GM19395 (cell line): ENCODE data around the gene SRP14.
"Not testable (repeated sequence)": the region's sequence is repeated elsewhere in the genome, so short reads cannot be mapped to it uniquely, and the experiment has no call there.

Experiments used
- ATAC-seq: cut with Tn5 transposase; IDR thresholded peaks from one replicate; pipeline ENCODE4 v1.9.1; 2021; ENCODE audit warnings: mild to moderate bottlenecking, moderate library complexity; ENCODE audit not compliant: unreplicated experiment

The SRP14 gene

DNA sequence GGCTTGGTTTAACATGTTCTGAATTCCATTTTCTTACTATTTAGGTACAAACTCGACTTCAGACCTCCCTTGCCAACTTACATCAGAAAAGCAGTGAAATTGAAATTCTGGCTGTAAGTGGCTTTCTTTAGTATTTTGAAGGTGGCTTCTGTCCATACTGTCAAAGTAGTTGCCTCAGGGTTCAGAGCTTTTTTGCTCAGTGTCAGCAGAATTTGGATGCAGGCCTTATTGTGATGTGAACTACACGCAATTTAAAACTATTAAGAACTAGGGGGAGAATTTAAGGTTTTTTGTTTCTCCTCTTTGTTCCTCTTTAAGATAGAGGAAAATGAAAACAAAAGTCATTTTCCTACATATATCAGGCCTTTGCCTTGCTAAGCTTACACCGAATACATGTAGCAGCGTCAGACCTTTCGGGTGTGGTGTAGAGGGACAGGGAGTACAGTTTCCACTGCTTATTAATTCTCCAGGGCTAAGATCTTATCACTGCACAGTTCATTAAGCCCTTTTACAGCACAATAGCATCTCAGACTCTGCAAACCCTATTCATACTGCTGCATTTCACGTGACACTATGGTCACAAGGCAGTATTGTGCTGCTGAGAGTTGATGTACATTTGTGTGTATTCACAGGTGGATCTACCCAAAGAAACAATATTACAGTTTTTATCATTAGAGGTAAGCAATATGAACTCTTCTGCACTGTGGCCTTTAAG, 6.7 kb downstream of the SRP14 start:
- no peak for ATAC-seq

DNA sequence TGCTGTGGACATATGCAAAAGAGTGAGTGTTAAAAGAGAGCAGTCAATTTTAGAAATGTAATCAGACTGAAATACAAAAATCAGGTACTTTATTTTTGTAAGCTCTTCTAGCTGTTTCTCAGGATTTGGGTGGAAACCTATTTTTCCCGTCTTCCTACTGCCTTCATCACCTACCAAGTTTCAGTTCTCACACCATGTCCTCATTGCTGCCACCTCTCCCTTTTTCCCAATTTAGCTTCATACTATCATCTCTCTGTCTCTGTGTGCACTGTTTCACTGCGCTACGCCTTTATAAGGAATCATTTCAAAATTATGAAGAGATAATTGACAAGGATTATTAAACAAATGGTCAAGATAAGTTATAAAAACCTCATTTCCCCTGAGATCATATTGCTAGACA, 7.7 kb downstream of the SRP14 start:
- no peak for ATAC-seq

DNA sequence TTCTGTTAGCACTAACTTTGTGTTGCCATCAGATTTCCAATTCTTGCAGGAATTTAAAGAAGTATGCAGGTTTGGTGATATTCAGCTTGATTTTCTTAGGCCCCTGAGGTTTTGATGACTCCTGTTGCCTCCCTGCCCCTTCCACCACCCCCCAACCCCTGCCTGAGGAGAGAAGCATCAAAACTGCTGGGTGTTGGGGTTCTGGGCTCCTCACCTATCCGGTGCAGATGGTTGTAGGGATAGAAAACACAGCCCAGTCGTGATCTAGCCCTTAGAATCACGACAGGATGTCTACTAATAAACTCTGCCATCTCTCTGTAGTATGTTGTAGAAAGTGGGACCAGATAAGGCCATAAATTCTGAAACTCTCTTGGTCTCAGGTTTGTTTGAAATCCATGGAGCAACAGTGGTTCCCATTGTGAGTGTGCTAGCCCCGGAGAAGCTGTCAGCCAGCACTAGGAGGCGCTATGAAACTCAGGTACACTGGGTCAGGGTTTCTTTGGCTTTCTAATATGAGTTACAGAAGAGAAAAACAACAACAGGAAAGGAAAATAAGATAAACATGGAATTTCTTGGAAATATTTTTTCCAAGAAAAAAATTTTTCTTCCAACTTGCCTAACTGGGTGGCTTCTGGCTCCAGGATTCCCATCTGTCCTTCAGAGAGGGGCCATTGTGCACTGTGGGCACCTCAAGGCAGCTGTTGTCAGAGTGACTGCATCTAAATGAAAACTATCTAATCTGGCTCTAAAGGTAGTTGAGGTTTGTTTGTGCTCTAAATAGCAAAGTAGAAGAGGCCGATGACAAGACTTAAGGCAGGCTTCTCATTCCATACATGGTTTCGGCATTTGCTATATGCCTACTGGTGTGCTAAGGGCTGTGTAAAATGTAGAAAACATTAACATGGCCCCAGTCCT, 8.7 kb downstream of the SRP14 start:
- no peak for ATAC-seq

DNA sequence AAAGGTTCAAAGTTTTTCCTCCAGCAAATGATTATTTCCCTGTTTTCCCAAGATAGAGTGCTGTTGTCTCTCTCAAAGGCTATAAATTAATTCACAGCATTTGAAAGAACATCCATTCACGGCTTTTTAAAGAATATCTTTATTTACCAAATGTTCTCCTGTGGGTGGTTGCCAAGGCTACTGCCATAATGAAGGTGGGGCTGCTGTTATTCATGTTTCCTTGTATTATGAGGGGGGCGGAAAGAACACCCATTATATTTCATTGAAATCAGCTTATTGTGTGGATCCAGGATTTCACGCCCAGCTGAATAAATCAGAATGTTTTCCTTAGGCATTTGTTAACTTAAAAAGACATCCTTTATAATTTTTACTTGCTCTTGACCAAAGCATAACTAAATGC, 10.1 kb downstream of the SRP14 start:
- no peak for ATAC-seq

DNA sequence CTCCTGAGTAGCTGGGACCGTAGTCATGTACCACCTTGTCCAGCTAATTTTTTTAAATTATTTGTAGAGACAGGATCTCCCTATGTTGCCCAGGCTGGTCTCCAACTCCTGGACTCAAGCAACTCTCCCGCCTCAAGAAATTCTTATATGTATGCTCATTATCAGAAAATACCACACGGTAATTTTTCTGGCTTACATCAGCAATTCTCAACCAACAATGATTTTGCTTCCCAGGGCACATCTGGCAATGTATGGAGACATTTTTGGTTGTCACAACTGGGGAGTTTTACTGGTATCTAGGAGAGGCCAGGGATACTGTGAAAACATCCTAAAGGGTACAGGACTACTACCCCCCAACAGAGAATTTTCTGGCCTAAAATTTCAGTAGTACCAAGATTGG, 10.8 kb downstream of the SRP14 start:
- no peak for ATAC-seq

DNA sequence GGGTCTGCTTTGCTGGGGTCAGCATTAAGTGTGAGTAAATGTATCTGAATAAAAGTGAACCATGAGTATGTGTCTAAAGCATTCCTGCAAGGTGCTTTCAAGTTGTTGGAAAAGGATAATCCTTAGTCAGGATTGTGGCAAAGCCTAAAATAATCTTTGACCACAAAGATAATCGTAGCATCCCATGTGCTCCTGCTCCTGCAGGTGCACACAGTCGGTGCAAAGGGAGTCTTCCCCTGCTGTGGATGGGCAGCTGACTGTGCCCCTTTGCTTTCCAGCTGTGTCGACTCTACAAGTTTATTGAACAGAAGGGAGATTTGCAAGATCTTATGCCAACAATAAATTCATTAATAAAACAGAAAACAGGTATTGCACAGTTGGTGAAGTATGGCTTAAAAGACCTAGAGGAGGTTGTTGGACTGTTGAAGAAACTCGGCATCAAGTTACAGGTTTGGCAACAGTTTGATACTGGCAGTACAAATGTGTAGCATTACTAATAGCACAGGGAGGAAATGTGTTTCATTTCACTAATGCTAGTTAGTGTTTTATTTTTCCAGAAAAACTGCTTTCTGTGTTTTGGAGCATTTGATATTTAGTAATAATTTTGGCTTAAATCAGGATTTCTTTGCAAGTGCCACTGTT, 22.6 kb downstream of the SRP14 start:
- no peak for ATAC-seq

DNA sequence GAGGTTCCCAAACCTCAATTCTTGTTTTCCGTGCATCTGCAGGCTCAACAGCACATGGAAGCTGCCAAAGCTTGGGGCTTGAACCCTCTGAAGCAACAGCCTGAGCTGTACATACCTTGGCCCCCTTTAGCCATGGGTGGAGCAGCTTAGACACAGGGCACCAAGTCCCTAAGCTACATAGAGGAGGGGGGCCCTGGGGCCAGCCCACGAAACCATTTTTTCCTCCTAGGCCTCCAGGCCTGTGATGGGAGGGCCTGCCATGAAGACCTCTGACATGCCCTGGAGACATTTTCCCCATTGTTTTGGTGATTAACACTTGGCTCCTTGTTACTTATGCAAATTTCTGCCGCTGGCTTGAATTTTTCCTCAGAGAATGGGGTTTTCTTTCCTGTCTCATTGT, 24.6 kb downstream of the SRP14 start:
- no peak for ATAC-seq

DNA sequence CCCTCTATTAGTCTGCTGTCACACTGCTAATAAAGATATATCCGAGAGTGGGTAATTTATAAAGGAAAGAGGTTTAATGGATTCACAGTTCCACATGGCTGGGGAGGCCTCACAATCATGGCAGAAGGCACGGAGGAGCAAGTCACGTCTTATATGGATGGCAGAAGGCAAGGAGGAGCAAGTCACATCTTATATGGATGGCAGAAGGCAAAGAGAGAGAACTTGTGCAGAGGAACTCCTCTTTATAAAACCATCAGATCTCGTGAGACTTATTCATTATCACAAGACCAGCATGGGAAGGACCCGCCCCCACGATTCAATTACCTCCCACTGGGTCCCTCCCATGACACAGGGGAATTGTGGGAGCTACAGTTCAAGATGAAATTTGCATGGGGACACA, 25.6 kb downstream of the SRP14 start:
- not testable (repeated sequence) for ATAC-seq

DNA sequence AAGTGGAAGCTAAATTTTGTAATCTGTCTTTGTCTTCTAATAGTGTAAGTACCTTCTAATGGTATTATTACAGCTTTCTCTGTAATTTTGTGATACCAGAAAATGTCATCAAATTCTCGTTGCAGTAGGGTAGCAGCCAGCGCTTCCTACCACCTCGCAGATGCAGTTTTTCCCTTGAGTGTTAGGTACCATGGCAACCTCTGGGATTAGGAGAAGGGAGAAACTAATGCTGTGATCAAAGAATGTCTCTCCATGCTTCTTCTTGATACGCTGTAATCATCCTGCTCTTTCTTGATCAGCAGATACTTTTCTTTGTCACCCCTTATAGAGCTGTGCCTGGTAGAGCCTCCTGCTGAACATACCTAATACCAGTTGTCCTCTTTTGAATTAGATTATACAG, 27.7 kb downstream of the SRP14 start:
- ATAC-seq, result no peak

DNA sequence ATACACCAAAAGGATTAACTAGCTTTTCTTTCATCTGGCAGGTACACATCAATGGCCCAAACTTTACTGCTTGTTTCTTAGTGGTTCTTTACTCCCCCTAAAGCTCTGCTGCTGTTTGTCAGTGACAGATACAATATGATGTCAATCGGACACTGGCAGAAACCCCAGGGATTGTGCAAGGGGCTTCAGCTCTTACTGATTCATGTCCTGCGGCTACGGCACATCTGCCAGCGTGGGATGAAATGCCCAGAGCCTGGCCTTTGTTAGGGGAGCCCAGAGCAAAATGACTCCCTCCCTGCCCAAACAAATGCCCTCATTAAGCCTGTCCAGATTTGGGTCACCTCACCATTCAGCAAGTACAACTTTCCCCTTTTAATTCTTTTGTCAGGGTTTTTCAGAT, 28.3 kb downstream of the SRP14 start:
- ATAC-seq, result no peak

DNA sequence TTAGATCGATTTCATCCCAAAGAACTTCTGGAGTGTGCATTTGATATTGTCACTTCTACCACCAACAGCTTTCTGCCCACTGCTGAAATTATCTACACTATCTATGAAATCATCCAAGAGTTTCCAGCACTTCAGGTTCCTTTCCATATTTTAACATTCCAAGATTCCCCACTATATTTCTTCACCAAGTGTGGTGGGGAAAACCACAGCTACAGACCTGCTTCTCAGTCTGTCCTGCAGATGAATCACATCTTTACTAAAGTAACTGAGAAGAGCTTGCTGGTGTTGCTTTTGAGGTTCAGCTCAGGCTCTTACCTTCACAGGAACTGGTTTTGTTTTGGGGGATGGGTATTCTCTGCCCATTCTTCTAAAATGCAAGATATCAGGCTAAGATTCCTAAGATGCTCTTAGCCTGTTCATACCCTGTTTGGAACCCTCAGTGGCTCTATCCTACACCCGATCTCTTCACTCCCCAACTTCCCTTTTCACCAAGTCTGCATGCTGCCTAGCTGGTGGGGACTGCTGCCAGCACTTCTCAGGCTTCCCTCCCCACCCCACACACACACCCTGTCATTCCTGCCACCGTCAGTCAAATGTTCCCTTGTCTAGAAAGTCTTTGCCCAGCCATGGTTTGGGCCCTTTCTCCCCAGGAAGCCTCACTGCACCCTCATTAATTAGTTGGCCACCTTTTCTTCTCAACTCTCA, 30.8 kb downstream of the SRP14 start:
- no peak for ATAC-seq

DNA sequence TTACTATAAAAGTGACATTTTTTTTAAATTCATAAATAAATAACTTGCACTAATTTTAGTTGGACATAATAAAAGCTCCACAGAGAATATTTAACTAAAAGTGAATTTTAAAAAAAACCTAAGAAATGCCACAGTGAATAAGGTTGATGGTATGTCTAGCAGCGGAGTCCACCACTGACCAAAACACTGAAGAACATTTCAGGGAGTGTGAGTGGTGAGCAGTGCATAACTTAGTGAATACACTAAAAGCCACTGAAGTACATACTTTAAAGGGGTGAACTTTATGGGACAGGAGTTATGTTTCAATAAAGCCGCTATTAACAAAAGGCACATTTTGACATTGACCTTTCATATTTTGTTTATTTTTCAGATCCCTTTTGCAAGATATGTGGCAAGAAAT, 32.3 kb downstream of the SRP14 start:
- no peak for ATAC-seq

DNA sequence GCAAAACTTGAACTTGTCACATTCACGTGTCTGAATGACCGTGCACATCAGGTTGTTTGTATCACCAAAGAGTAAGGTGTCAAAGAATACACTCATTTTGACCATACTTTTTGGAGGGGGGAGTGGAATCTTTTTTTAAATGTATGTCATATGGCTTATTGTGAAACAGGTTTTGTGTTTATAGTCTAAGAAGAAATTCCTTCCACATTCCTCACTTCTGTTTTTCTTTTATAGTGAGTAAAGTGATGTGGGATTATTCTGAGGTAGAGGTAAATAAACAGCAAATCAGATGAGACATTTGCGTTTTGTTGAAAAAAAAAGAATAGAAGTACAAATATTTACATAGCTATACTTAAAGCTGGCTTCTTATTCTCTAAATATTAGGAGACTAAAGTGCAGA, 33.0 kb downstream of the SRP14 start:
- ATAC-seq, result no peak

DNA sequence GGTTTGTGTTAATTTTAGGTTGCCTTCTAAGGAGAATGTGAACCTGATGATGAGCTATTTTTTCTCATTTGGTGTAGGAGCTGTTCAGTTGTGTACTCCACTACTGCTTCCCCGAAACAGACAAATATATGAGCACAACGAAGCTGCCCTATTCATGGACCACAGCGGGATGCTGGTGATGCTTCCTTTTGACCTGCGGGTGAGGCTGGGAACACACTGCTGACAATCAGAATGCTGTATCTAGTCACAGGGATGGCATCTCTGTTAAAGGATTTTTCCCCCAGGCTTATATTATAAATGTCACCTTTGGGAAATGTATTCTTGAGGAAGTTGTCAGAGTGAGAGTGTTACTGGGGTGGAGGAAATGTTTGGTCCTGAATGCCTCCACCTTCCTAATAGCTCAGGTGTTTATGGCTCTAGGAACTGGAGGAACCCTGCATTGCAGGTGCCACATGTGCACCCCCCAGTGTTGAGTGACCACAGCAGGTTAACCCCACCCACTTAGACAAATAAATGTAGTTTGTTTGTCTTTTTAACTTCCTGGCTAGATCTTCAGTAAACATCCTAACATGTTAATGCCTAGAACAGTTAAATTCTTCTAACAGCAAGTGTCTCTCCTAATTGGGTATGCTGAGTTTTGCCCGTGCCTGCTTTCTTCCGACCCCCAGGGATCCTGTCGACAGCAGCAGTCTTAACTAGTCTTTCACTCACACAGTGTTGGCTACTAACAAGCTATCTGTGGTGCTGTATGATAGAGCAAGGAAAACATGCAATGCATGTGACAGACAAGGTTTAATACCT, 35.7 kb downstream of the SRP14 start:
- ATAC-seq, result no peak

DNA sequence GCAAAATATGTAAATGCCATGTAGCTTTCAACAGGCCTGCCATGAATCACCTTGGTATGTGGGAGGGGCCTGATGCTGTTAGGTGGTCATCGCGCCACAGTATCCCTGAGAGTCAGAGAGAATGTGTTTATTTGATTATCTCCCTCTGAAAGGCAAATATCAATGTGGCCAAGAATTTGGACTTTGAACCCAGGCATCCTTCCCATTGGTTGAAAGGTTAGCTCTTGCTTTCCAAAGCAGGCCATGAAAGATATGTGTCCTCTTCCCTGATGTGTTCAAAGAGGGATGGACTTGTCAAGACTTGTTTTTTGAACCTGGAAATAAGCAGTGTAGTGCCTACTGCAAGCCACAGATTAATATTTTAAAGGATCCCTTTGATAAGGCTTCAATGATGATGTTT, 36.7 kb downstream of the SRP14 start:
- no peak for ATAC-seq

DNA sequence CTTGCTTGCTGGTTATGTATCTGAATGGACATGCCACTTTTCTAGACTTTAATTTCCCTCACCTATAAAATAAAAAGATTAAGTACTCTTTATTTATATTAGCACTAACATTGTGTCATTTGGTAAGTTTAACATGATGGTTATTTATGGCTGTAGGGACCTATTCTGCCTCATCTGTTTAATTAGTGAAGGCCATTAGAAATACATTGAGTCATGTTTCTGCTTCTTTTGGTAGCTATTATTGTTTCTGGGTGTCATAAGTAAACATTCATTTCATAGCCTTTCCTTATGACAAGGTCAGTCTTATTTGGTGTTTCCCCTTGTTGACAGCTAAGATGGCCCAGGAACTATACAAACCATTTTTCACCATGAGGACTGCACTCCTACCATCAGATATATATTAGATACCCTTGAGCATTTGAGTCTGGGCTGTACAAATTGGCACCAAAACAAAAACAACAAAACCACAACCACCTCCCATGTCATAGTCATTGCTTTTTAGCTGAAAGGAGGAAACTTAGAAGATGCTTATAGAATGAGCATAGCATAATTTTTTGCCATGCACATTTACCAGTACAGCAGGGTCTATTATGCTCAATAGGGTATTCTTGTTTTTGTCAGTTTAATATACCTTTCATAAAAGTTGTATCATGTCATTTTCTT, 39.3 kb downstream of the SRP14 start:
- no peak for ATAC-seq

DNA sequence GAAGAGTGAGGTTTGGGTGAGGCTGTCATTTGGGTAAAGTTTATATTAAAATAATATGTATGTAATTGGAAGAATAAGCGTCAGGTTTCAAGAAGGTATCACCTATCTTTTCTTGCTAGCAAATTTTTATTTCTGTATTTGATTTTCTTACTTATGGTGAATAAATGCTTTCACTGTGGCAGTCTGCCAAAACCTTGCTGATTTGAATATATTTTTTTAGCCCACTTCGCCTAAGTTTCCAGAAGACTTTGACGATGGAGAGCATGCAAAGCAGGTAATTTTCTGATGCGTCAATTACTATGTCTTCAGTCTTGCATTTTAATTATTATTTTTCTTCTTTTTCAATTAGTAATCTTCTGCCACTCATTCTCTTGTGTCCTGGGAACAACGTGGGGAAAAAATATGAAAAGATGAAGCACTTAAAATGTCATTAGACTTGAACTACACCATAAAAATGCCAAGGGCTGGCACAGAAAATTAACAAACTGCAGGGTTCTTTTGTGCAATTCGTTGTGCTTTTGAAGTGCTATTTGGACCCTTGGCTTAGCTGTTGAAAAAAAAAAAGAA, 40.4 kb downstream of the SRP14 start:
- no peak for ATAC-seq

DNA sequence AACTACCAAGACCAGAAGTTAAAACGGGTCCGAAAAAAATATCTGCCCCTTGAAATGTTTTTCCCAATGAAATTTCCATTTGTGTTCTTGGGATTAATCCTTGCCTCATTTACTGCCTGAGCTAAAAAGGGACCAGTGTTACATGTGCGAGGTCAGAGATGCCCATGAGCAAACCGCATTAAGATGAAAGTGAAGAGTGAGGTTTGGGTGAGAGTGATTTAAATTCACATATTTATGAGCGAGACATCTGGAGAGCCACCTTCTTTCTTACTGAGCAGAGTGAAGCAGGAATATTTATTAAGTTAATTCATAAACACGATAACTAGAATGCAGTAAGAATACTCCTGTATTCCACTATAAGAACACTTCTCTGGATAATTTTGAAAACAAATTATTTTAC, 41.3 kb downstream of the SRP14 start:
- no peak for ATAC-seq

DNA sequence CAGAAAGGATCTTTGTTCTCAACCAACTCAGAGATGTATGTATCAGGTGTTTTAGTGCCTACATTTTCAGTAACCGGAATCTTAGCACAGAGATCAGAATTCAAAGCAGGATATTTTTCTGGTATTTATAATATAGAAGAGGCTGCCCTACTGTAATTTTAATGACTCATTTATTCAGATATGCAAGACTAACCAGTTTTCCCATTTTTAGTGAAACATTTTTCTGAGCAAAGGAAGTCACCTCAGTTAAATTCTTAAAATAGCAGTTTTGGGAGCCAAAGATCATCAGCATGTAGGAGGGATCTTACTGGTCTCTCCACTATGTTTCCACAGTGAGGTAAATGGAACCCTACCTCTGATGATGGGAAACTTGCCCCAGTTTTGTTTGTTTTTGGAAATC, 42.0 kb downstream of the SRP14 start:
- no peak for ATAC-seq

DNA sequence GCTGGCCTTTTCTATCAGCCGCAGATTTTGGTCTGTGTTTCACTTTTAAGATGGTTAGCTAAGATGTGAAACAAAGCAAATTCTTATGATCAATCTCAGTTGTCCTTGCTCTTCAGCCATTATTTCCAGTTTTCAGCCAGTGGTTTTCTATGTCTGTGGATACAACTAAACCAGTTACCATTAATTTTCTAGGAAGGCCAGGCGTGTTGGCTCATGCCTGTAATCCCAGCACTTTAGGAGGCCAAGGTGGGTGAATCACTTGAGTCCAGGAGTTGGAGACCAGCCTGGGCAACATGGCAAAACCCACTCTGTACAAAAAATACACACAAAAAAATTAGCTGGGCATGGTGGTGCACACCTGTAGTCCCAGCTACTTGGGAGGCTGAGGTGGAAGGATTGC, 42.8 kb downstream of the SRP14 start:
- ATAC-seq, result not testable (repeated sequence)
